GM18867 (cell line): ENCODE data around the gene FREY1.

Experiments used
- ATAC-seq: cut with Tn5 transposase; IDR thresholded peaks from one replicate; pipeline ENCODE4 v1.9.1; 2021; ENCODE audit warnings: mild to moderate bottlenecking, moderate library complexity; ENCODE audit not compliant: unreplicated experiment

Gene FREY1

DNA sequence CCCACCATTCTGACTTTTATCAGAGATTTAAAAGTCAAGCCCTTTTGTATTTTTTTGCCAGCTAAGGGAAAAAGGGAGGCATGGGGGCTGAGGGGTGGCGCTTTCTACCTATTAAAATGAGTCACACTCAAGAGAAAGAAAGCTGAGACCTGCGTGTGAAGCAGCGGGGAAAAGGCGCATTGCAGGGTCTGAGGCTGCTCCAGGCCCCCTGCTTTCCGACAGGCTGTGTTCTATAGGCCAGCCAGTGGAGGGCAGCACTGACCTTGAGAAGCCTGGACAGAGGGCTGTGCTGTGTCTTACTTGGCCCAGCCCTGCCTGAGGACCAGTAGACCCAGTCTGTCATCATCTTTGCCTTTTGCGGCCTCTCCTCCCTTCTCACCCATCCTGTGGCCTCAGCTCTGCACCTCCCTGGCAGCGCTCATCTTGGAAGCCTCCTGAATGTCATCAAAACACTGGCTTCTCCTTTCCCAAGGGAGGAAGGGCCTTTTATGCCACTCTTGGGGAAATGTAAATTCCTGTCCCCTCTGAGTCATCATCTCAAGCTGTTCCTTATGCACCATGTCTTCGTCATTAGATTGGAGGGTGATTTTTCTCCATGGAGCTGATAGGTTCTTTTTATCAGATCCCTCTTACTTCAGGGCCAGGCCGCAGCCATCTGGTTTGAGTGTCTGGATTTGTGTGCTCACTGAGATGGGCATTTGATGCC, 34.3 kb downstream of the FREY1 start:
- no peak for ATAC-seq

GRCh38 chr11:45871638-45872037, 35.4 kb downstream of the FREY1 start:
- ATAC-seq = no peak

- ATAC-seq = no peak
Measured at GRCh38 chr11:45870706-45871105, 36.4 kb downstream of the FREY1 start.

- ATAC-seq = no peak
Measured at GRCh38 chr11:45869551-45869950, 37.5 kb downstream of the FREY1 start.

GRCh38 chr11:45864041-45864440, 43.0 kb downstream of the FREY1 start:
- ATAC-seq = no peak

GRCh38 chr11:45860764-45861510, 46.1 kb downstream of the FREY1 start:
- ATAC-seq = no peak

DNA sequence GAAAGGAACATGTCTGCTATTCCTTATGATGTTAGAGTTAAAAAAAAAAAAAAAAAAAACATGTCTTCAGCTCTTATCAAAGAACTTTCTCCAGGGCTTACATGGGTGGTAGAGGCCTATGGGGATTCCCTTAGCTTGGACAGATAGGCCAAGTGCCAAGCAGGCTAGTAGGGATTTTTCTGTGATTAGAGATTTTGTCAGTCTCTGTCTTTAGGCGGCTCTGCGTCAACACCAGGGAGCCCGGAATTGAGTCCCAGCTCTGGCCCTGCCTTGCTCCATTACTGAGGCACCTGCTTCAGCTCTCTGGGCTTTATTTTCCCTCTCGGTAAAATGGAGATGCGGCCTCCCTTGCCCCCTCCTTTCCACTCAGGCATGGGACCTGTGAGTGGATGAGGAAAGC, 46.7 kb downstream of the FREY1 start:
- no peak for ATAC-seq

GRCh38 chr11:45859661-45860140, 47.4 kb downstream of the FREY1 start:
- no peak for ATAC-seq

DNA sequence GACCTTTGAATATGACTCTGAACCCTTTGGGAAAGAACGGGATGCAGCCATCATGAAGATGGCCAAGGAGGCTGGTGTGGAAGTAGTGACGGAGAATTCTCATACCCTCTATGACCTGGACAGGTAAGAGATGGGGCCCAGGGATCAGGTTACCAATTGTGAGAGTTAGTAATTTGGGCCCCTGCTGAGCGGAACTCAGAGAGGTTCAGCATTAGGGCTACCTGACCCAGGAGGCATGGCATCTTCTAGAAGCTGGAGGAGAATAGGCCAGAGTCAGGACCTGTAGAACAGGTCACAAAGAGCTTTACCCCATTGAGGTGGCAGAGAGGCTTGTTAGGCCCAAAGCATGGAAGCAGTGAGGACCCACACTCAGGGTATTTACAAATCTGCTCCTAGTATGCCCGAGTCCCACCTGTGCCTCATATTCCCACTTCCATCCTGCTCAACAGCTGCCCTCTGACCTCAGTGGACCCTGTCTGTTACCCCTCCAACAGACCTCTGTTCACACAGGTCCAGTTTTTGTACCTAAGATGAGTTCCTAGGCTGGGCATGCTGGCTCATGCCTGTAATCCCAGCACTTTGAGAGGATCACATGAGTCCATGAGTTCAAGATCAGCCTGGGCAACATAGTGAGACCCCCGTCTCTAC, 48.2 kb downstream of the FREY1 start:
- no peak for ATAC-seq

- ATAC-seq = no peak
Measured at GRCh38 chr11:45857961-45858474, 49.1 kb downstream of the FREY1 start.
